GM12878 (cell line): ENCODE data around the gene METTL16. TPM values are rescaled to one million over a fixed set of nuclear protein-coding genes. Genes with fewer than 3 reads are reported as not detected.

Source experiments
- ATAC-seq: fragments of 200-7000 bp; cut with Tn5 transposase; 3 replicates; pipeline ENCODE4 v1.9.1; 2020; ENCODE audit warnings: mild to moderate bottlenecking, moderate library complexity
- BruUV-seq: library from RNA; stranded (reverse); fragments of 400-500 nt; replicated peaks from 2 replicates; lab custom pipeline; 2021; lab: Mats Ljungman, UMichigan
- CTCF ChIA-PET: fragments of 300-600 bp; sonication (Branson Sonifier 250); formaldehyde crosslinking; extraction: SDS; loops from one replicate; lab custom pipeline; 2021; ENCODE audit warnings: inconsistent platforms; lab: Yijun Ruan, JAX
- POLR2A ChIA-PET: fragments of 350-600 bp; formaldehyde crosslinking; extraction: SDS; loops from one replicate; lab custom pipeline; 2021; ENCODE audit warnings: inconsistent platforms; lab: Charles Lee
- RAD21 ChIA-PET: fragments of 300-600 bp; sonication (Branson Sonifier 250); formaldehyde crosslinking; loops from one replicate; lab custom pipeline; 2023; ENCODE audit warnings: antibody characterized with exemption; ENCODE audit not compliant: unreplicated experiment; lab: Charles Lee
- SMC1A ChIA-PET: fragments of 300-600 bp; sonication (Branson Sonifier 250); formaldehyde crosslinking; loops from one replicate; lab custom pipeline; 2023; ENCODE audit not compliant: unreplicated experiment, uncharacterized antibody; lab: Charles Lee
- DNase-seq: peaks from one replicate; pipeline ENCODE4 v3.0.0-alpha.2; 2011; ENCODE audit warnings: low read depth, low spot score
- FAIRE-seq: peaks from 3 replicates; lab custom pipeline; 2011; peaks lifted over from hg19 to GRCh38; lab: Jason Lieb, UNC
- H2AFZ ChIP-seq: 2 replicates; pipeline ENCODE4 v1.6.0; 2011; ENCODE audit warnings: low read depth, low read length, control low read depth; ENCODE audit not compliant: control insufficient read depth
- H3K27ac ChIP-seq: 2 replicates; pipeline ENCODE4 v1.5.1; 2011; ENCODE audit warnings: control low read depth; ENCODE audit not compliant: control insufficient read depth, insufficient read depth
- H3K27me3 ChIP-seq, 2 experiments: replicated peaks in 1 of 2; 2 replicates each; pipeline versions ENCODE4 v1.6.0 to v1.6.1; 2011; ENCODE audit warnings: low read length in 1 of 2; ENCODE audit not compliant: control insufficient read depth in 2 of 2, insufficient read depth in 2 of 2
- H3K36me3 ChIP-seq, 2 experiments: 2 replicates each; pipeline ENCODE4 v1.5.1; 2011; ENCODE audit warnings: low read length in 1 of 2; ENCODE audit not compliant: control insufficient read depth in 2 of 2, insufficient read depth in 2 of 2
- H3K4me1 ChIP-seq: 2 replicates; pipeline ENCODE4 v1.6.1; 2011; ENCODE audit warnings: mild to moderate bottlenecking, low read length, moderate library complexity, mixed read lengths; ENCODE audit not compliant: control insufficient read depth, insufficient read depth
- H3K4me2 ChIP-seq: 2 replicates; pipeline ENCODE4 v1.6.0; 2011; ENCODE audit warnings: control low read depth; ENCODE audit not compliant: control insufficient read depth, insufficient read depth
- H3K4me3 ChIP-seq: fragments of 200-600 bp; sonication (generic); 2 replicates; pipeline ENCODE4 v1.5.1; 2016
- H3K79me2 ChIP-seq: 2 replicates; pipeline ENCODE4 v1.6.0; 2011; ENCODE audit warnings: low read length; ENCODE audit not compliant: control insufficient read depth, insufficient read depth
- H3K9ac ChIP-seq: 2 replicates; pipeline ENCODE4 v1.8.0; 2011; ENCODE audit warnings: low read length, control low read depth, mixed read lengths; ENCODE audit not compliant: control insufficient read depth, insufficient read depth
- H3K9me3 ChIP-seq: replicated peaks from 3 replicates; pipeline ENCODE4 v1.5.1; 2011; ENCODE audit warnings: mild to moderate bottlenecking, low read length; ENCODE audit not compliant: control insufficient read depth, insufficient read depth
- H4K20me1 ChIP-seq: 2 replicates; pipeline ENCODE4 v1.6.0; 2011; ENCODE audit not compliant: control insufficient read depth, insufficient read depth
- BRCA1 ChIP-seq: IDR thresholded peaks from 2 replicates; pipeline ENCODE4 v1.6.1; 2011; ENCODE audit warnings: low read depth, low read length, improper control_type of control experiment
- CEBPB ChIP-seq, 2 experiments: fragments of 150-350 bp in 1 of 2; IDR thresholded peaks; 2 replicates each; pipeline ENCODE4 v1.6.1; 2012 to 2014; ENCODE audit warnings: low read depth in 2 of 2, low read length in 2 of 2, borderline replicate concordance in 1 of 2, inconsistent platforms in 1 of 2
- FOXM1 ChIP-seq: IDR thresholded peaks from 2 replicates; pipeline ENCODE4 v1.6.1; 2012; ENCODE audit warnings: low read depth, mild to moderate bottlenecking, inconsistent platforms, low read length, moderate library complexity
- HCFC1 ChIP-seq: fragments of 150-350 bp; IDR thresholded peaks from 2 replicates; pipeline ENCODE4 v1.6.1; 2014; ENCODE audit warnings: low read length
- KLF5 ChIP-seq: fragments of 450-650 bp; IDR thresholded peaks from 2 replicates; pipeline ENCODE4 v1.6.1; 2014; ENCODE audit warnings: mild to moderate bottlenecking; ENCODE audit not compliant: partially characterized antibody
- MTA2 ChIP-seq: fragments of 450-650 bp; IDR thresholded peaks from 2 replicates; pipeline ENCODE4 v1.6.1; 2016; ENCODE audit warnings: low read depth, mild to moderate bottlenecking, moderate library complexity
- MYC ChIP-seq: IDR thresholded peaks from 2 replicates; pipeline ENCODE4 v1.6.1; 2011; ENCODE audit warnings: mild to moderate bottlenecking, low read length, moderate library complexity, inconsistent platforms; ENCODE audit not compliant: insufficient read depth, insufficient replicate concordance, insufficient read length, severe bottlenecking
- PML ChIP-seq: IDR thresholded peaks from 2 replicates; pipeline ENCODE4 v1.6.1; 2012; ENCODE audit warnings: low read length, inconsistent platforms
- SPI1 ChIP-seq: IDR thresholded peaks from 2 replicates; pipeline ENCODE4 v1.6.1; 2011; ENCODE audit warnings: low read depth, mild to moderate bottlenecking, low read length, moderate library complexity, borderline replicate concordance; ENCODE audit not compliant: insufficient read depth
- TCF12 ChIP-seq: IDR thresholded peaks from 2 replicates; pipeline ENCODE4 v1.6.1; 2011; ENCODE audit warnings: low read depth, mild to moderate bottlenecking, low read length
- WRNIP1 ChIP-seq: IDR thresholded peaks from 2 replicates; pipeline ENCODE4 v1.6.1; 2011; ENCODE audit warnings: low read depth, low read length, improper control_type of control experiment, borderline replicate concordance
- ZNF24 ChIP-seq: fragments of 450-650 bp; IDR thresholded peaks from 2 replicates; pipeline ENCODE4 v1.6.1; 2017; ENCODE audit warnings: antibody characterized with exemption, mild to moderate bottlenecking
- WGBS: methylation state at CpG from one replicate; pipeline ENCODE4 v1.1.6; 2016; ENCODE audit warnings: low lambda C conversion rate; ENCODE audit not compliant: insufficient replicate concordance, insufficient coverage; ENCODE audit errors: missing lambda C conversion rate; 5-methylcytosine and 5-hydroxymethylcytosine counted together
- in situ Hi-C: fragments of 300-500 bp; cut with MboI; formaldehyde crosslinking; loops from 9 replicates; pipeline ENCODE4 v1.14.3; 2018; ENCODE audit warnings: mixed read lengths
- intact Hi-C: fragments of 100-400 bp; cut with micrococcal nuclease; formaldehyde crosslinking; loops from one replicate; pipeline ENCODE4 v1.14.2; 2022; ENCODE audit not compliant: unreplicated experiment
- polyA plus RNA-seq, 11 experiments: library from polyadenylated mRNA; depleted of rRNA in 4 of 11; unstranded in 6 of 11; stranded (reverse) in 5 of 11; fragments of >200 nt; fragmentation: Nextera tagmentation in 4 of 11; fragmentation: Illumina TruSeq in 1 of 11; extraction: Ambion mirVana in 4 of 11; extraction: Trizol in 1 of 11; gene quantifications; 1 replicate in 1 of 11; 2 replicates in 10 of 11; pipeline versions ENCODE4 v1.2.1 to v1.2.3, GENCODE V29; 2011 to 2016; ENCODE audit warnings: inconsistent platforms in 2 of 11, missing spikeins in 2 of 11, low read depth in 1 of 11
- total RNA-seq, 4 experiments: library from RNA; depleted of rRNA in 3 of 4; stranded (reverse); fragments of >200 nt in 3 of 4; fragmentation: Illumina TruSeq in 1 of 4; extraction: Trizol in 1 of 4; gene quantifications; 2 replicates each; pipeline versions ENCODE4 v1.2.1 to v1.2.3, GENCODE V29; 2013 to 2021
- TF ChIP-seq, protein P1 (sequence below): fragments of 450-650 bp; IDR thresholded peaks from 2 replicates; pipeline ENCODE4 v1.6.1; 2016; ENCODE audit warnings: mild to moderate bottlenecking
- TF ChIP-seq, protein P2 (sequence below): fragments of 450-650 bp; IDR thresholded peaks from 2 replicates; pipeline ENCODE4 v1.6.1; 2017; ENCODE audit warnings: antibody characterized with exemption, mild to moderate bottlenecking, moderate library complexity

The METTL16 gene
- total and polyA plus RNA-seq, 10 of the 15 experiments (the other 5 are each of a cell fraction or from before 2014, with no cell fraction given) = 15.6 to 34.3 (median 23.7) TPM

DNA sequence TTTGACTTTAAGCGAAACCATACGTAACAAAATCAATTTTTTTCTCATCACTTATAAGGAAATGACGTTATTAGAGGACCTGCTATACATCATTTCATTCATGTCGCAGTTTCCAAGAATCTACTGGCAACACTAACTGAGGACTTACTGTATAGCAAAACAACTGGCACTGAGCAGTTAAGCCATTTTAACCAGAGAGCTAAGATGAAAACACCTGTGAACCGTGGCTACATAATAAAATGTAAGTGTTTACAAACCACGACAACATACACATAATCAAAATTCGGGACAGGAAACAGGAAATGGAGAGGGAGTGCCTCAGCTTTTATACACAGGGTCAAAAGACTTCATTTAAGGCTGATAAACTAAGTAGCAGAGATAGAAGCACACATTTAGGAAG is 29.5 kb downstream of the METTL16 start:
- SMC1A ChIA-PET = interaction anchor here (0.6 kb wide), 1 partner anchor 54 kb away, joined by 3 read pairs; no protein-coding TSS in a partner anchor
- no peak overlapping the region for H3K4me2 ChIP-seq
- no peaks in the 10 kb centered on the region for H3K4me1 ChIP-seq
- in situ Hi-C loops (no loop called here), intact Hi-C loops (no loop called here)
- RAD21 ChIA-PET = no interaction called here
- H3K36me3 ChIP-seq = peaks cover 1 to 3% of the 10 kb centered on the region in 2 experiments; a peak in 1 of 4 replicates
- no peaks in the 10 kb centered on the region for H3K9me3 ChIP-seq
- FAIRE-seq (no peak), ATAC-seq (no peak), DNase-seq (no peak)
- no peak overlapping the region for H3K9ac ChIP-seq
- CTCF ChIA-PET = interaction anchor here (0.7 to 1.2 kb wide), 2 partner anchors 66 to 124 kb away, joined by 3 read pairs; no protein-coding TSS in a partner anchor
- no peaks in the 10 kb centered on the region; the same call in 1 of the 2 replicates for H4K20me1 ChIP-seq
- WGBS = 66% methylated on average over 7 of the region's 7 CpGs
- no peak overlapping the region for H3K4me3 ChIP-seq
- BruUV-seq = no TSS peak
- no peak overlapping the region for H2AFZ ChIP-seq
- peaks cover 31% of the 10 kb centered on the region for H3K79me2 ChIP-seq
- POLR2A ChIA-PET = no interaction called here
- no peak overlapping the region for H3K27ac ChIP-seq
- TF ChIP-seq TCF12 (no peak), ZNF24 (no peak), SPI1 (no peak), WRNIP1 (no peak), PML (no peak), BRCA1 (no peak), FOXM1 (no peak), KLF5 (no peak), MTA2 (no peak), MYC (no peak), CEBPB (IDR thresholded peaks at IDR 0.05; ENCODE audit: borderline replicate concordance in 1 of 2, low read depth in 2 of 2, low read length in 2 of 2) (no peak), HCFC1 (no peak)
- TF ChIP-seq, protein P1, sequence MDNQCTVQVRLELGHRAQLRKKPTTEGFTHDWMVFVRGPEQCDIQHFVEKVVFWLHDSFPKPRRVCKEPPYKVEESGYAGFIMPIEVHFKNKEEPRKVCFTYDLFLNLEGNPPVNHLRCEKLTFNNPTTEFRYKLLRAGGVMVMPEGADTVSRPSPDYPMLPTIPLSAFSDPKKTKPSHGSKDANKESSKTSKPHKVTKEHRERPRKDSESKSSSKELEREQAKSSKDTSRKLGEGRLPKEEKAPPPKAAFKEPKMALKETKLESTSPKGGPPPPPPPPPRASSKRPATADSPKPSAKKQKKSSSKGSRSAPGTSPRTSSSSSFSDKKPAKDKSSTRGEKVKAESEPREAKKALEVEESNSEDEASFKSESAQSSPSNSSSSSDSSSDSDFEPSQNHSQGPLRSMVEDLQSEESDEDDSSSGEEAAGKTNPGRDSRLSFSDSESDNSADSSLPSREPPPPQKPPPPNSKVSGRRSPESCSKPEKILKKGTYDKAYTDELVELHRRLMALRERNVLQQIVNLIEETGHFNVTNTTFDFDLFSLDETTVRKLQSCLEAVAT = no peak
- TF ChIP-seq, protein P2, sequence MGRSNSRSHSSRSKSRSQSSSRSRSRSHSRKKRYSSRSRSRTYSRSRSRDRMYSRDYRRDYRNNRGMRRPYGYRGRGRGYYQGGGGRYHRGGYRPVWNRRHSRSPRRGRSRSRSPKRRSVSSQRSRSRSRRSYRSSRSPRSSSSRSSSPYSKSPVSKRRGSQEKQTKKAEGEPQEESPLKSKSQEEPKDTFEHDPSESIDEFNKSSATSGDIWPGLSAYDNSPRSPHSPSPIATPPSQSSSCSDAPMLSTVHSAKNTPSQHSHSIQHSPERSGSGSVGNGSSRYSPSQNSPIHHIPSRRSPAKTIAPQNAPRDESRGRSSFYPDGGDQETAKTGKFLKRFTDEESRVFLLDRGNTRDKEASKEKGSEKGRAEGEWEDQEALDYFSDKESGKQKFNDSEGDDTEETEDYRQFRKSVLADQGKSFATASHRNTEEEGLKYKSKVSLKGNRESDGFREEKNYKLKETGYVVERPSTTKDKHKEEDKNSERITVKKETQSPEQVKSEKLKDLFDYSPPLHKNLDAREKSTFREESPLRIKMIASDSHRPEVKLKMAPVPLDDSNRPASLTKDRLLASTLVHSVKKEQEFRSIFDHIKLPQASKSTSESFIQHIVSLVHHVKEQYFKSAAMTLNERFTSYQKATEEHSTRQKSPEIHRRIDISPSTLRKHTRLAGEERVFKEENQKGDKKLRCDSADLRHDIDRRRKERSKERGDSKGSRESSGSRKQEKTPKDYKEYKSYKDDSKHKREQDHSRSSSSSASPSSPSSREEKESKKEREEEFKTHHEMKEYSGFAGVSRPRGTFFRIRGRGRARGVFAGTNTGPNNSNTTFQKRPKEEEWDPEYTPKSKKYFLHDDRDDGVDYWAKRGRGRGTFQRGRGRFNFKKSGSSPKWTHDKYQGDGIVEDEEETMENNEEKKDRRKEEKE = no peak
- no peaks in the 10 kb centered on the region for H3K27me3 ChIP-seq
